ENCODE data around the gene SOBP.

Gene SOBP

GRCh38 chr6:107639511-107639910 is 149.6 kb downstream of the SOBP start:
- DNase-seq (ENCODE audit: low read depth) = no peak

GRCh38 chr6:107641071-107641470 is 151.2 kb downstream of the SOBP start:
- no peak for DNase-seq (ENCODE audit: low read depth)

GRCh38 chr6:107641500-107641941 is 151.6 kb downstream of the SOBP start:
- DNase-seq (ENCODE audit: low read depth) = no peak

GRCh38 chr6:107642095-107642860 is 152.4 kb downstream of the SOBP start:
- no peak for DNase-seq (ENCODE audit: low read depth)

- DNase-seq (ENCODE audit: low read depth) = no peak
Observed at GRCh38 chr6:107642861-107643328, 153.0 kb downstream of the SOBP start.

- DNase-seq (ENCODE audit: low read depth) = no peak
Observed at GRCh38 chr6:107644513-107644912, 154.6 kb downstream of the SOBP start.

- DNase-seq (ENCODE audit: low read depth) = no peak
Observed at GRCh38 chr6:107645740-107646139, 155.8 kb downstream of the SOBP start.

GRCh38 chr6:107646176-107646575 is 156.3 kb downstream of the SOBP start:
- peak; percentile 17 for DNase-seq (ENCODE audit: low read depth)

- no peak for DNase-seq (ENCODE audit: low read depth)
Observed at GRCh38 chr6:107646776-107647438, 157.0 kb downstream of the SOBP start.

GRCh38 chr6:107647439-107647948 is 157.6 kb downstream of the SOBP start:
- no peak for DNase-seq (ENCODE audit: low read depth)

- DNase-seq (ENCODE audit: low read depth) = no peak
Observed at GRCh38 chr6:107648983-107649382, 159.1 kb downstream of the SOBP start.

- no peak for DNase-seq (ENCODE audit: low read depth)
Observed at GRCh38 chr6:107652526-107653182, 162.7 kb downstream of the SOBP start.

GRCh38 chr6:107653183-107653580 is 163.3 kb downstream of the SOBP start:
- DNase-seq (ENCODE audit: low read depth) = no peak

GRCh38 chr6:107653861-107654394 is 164.0 kb downstream of the SOBP start:
- no peak for DNase-seq (ENCODE audit: low read depth)

GRCh38 chr6:107654764-107655163 is 164.8 kb downstream of the SOBP start:
- DNase-seq (ENCODE audit: low read depth) = no peak

GRCh38 chr6:107655245-107655644 is 165.3 kb downstream of the SOBP start:
- DNase-seq (ENCODE audit: low read depth) = no peak

GRCh38 chr6:107655864-107656263 is 165.9 kb downstream of the SOBP start:
- no peak for DNase-seq (ENCODE audit: low read depth)

GRCh38 chr6:107656401-107656800 is 166.5 kb downstream of the SOBP start:
- no peak for DNase-seq (ENCODE audit: low read depth)

- DNase-seq (ENCODE audit: low read depth) = no peak
Observed at GRCh38 chr6:107656883-107657282, 167.0 kb downstream of the SOBP start.

GRCh38 chr6:107657373-107657754 is 167.4 kb downstream of the SOBP start:
- DNase-seq (ENCODE audit: low read depth) = no peak

- DNase-seq (ENCODE audit: low read depth) = no peak
Observed at GRCh38 chr6:107657755-107658461, 168.0 kb downstream of the SOBP start.
